ENCODE results near the gene PTPN23. TPM values are rescaled to one million over a fixed set of nuclear protein-coding genes. Genes with fewer than 3 reads are reported as not detected.
A peak's percentile ranks its signal among the peaks of the same experiment; 100 is the strongest.

The PTPN23 gene
- total and polyA plus RNA-seq, 10 of the 15 experiments (the other 5 are each of a cell fraction or from before 2014, with no cell fraction given), result 0.44 to 28.6 (median 4.4) TPM

GRCh38 chr3:47380601-47381316 lies at the start of gene PTPN23 (continued):
- TF ChIP-seq, protein P1, sequence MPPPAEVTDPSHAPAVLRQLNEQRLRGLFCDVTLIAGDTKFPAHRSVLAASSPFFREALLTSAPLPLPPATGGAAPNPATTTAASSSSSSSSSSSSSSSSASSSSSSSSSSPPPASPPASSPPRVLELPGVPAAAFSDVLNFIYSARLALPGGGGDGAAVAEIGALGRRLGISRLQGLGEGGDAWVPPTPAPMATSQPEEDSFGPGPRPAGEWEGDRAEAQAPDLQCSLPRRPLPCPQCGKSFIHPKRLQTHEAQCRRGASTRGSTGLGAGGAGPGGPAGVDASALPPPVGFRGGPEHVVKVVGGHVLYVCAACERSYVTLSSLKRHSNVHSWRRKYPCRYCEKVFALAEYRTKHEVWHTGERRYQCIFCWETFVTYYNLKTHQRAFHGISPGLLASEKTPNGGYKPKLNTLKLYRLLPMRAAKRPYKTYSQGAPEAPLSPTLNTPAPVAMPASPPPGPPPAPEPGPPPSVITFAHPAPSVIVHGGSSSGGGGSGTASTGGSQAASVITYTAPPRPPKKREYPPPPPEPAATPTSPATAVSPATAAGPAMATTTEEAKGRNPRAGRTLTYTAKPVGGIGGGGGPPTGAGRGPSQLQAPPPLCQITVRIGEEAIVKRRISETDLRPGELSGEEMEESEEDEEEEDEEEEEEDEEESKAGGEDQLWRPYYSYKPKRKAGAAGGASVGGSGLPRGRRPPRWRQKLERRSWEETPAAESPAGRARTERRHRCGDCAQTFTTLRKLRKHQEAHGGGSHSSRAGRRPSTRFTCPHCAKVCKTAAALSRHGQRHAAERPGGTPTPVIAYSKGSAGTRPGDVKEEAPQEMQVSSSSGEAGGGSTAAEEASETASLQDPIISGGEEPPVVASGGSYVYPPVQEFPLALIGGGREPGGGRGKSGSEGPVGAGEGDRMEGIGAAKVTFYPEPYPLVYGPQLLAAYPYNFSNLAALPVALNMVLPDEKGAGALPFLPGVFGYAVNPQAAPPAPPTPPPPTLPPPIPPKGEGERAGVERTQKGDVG (CRISPR knock-in tag; IDR thresholded peaks at IDR 0.05), result no peak
- no peak; the same call in 1 of the 2 replicates for TF ChIP-seq LARP7 (IDR thresholded peaks at IDR 0.05)
- TF ChIP-seq RBBP5 (conservative IDR thresholded peaks at IDR 0.05), result no peak
- peak; percentile 93 to 98 for TF ChIP-seq BHLHE40 (IDR thresholded peaks at IDR 0.05; ENCODE audit: borderline replicate concordance in 1 of 2, low read depth in 2 of 2, low read length in 1 of 2)
- peak in 1 of 2 experiments; percentile 59; a peak in 2 of 3 replicates for TF ChIP-seq EGR1 (IDR thresholded peaks at IDR 0.05; ENCODE audit: borderline replicate concordance in 1 of 2, low read depth in 2 of 2, low read length in 2 of 2)
- peak; percentile 10; the same call in 1 of the 2 replicates for TF ChIP-seq SREBF1 (IDR thresholded peaks at IDR 0.05; ENCODE audit: low read length)
- TF ChIP-seq TAF1 (IDR thresholded peaks at IDR 0.05; ENCODE audit: borderline replicate concordance, low read depth, low read length), result no peak; the same call in 1 of the 2 replicates
- no peak for TF ChIP-seq ATF2 (IDR thresholded peaks at IDR 0.05; ENCODE audit: low read length)
- TF ChIP-seq FOXK2 (IDR thresholded peaks at IDR 0.05), result no peak
- TF ChIP-seq RAD51 (IDR thresholded peaks at IDR 0.05), result peak; percentile 89
- peak; percentile 71; the same call in 1 of the 2 replicates for TF ChIP-seq DPF2 (IDR thresholded peaks at IDR 0.05)
- TF ChIP-seq SREBF2 (IDR thresholded peaks at IDR 0.05; ENCODE audit: low read length), result no peak
- no peak; the same call in 1 of the 2 replicates for TF ChIP-seq ESRRA (IDR thresholded peaks at IDR 0.05; ENCODE audit: low read length)
- peak; percentile 28 for TF ChIP-seq KLF5 (IDR thresholded peaks at IDR 0.05; ENCODE audit: partially characterized antibody)
- TF ChIP-seq ETV6 (conservative IDR thresholded peaks at IDR 0.05 in 1 of 2, IDR thresholded peaks at IDR 0.05 in 1 of 2; ENCODE audit: borderline replicate concordance in 1 of 2, low read depth in 1 of 2), result no peak
- no peak for TF ChIP-seq RELA (IDR thresholded peaks at IDR 0.05; ENCODE audit: borderline replicate concordance, partially characterized antibody)
- peak; percentile 70; the same call in 1 of the 2 replicates for TF ChIP-seq ZNF687 (IDR thresholded peaks at IDR 0.05)
- TF ChIP-seq ATF7 (IDR thresholded peaks at IDR 0.05; ENCODE audit: low read depth), result peak; percentile 63
- peak; percentile 52 for TF ChIP-seq BACH1 (IDR thresholded peaks at IDR 0.05; ENCODE audit: borderline replicate concordance)
- TF ChIP-seq SMAD5 (IDR thresholded peaks at IDR 0.05; ENCODE audit: low read depth), result peak; percentile 55; the same call in 1 of the 2 replicates
- TF ChIP-seq SRF (IDR thresholded peaks at IDR 0.05; ENCODE audit: low read depth in 2 of 2, low read length in 2 of 2), result no peak
- peak; percentile 98 for TF ChIP-seq IKZF1 (conservative IDR thresholded peaks at IDR 0.05)
